ENCODE data around the gene PPM1H. TPM values are rescaled to one million over a fixed set of nuclear protein-coding genes. Genes with fewer than 3 reads are reported as not detected.

PPM1H gene
- polyA plus RNA-seq, 1 experiment = 2.3 TPM

GRCh38 chr12:62847709-62848108 is 87.2 kb downstream of the PPM1H start:
- no peak for TF ChIP-seq CTCF (IDR thresholded peaks at IDR 0.05; ENCODE audit: insufficient read depth, low read depth, low read length)
- H3K4me3 ChIP-seq (ENCODE audit: low read depth, low read length) = no peak overlapping the region
- ChIA-PET POLR2A (interaction anchor here (1.1 kb wide), 1 partner anchor 19 kb away, joined by 19 read pairs; no protein-coding TSS in a partner anchor), CTCF (interaction anchor here (0.8 to 3.0 kb wide), 9 partner anchors 9 to 221 kb away, joined by 3 to 9 read pairs (median 3); partner anchors contain the start of gene PPM1H)
- H3K27me3 ChIP-seq (ENCODE audit: control insufficient read depth, insufficient read depth, low read length) = no peaks in the 10 kb centered on the region
- DNase-seq (ENCODE audit: low read depth) = no peak
- H3K36me3 ChIP-seq (ENCODE audit: control insufficient read depth, insufficient read depth, low read length) = no peaks in the 10 kb centered on the region

GRCh38 chr12:62846491-62846890 is 88.5 kb downstream of the PPM1H start:
- ChIA-PET CTCF (interaction anchor here (3.0 kb wide), 1 partner anchor 87 kb away, joined by 9 read pairs; the partner anchor contains the start of gene PPM1H), POLR2A (interaction anchor here (0.6 kb wide), 1 partner anchor 21 kb away, joined by 10 read pairs; no protein-coding TSS in a partner anchor)
- Histone ChIP-seq H3K36me3 (ENCODE audit: control insufficient read depth, insufficient read depth, low read length) (no peaks in the 10 kb centered on the region), H3K27me3 (ENCODE audit: control insufficient read depth, insufficient read depth, low read length) (no peaks in the 10 kb centered on the region), H3K4me3 (ENCODE audit: low read depth, low read length) (no peak overlapping the region)
- no peak for DNase-seq (ENCODE audit: low read depth)
- TF ChIP-seq CTCF (IDR thresholded peaks at IDR 0.05; ENCODE audit: insufficient read depth, low read depth, low read length) = no peak

GRCh38 chr12:62844915-62845314 is 90.0 kb downstream of the PPM1H start:
- no peak for TF ChIP-seq CTCF (IDR thresholded peaks at IDR 0.05; ENCODE audit: insufficient read depth, low read depth, low read length)
- POLR2A ChIA-PET = no interaction called here
- Histone ChIP-seq H3K27me3 (ENCODE audit: control insufficient read depth, insufficient read depth, low read length) (no peaks in the 10 kb centered on the region), H3K4me3 (ENCODE audit: low read depth, low read length) (no peak overlapping the region), H3K36me3 (ENCODE audit: control insufficient read depth, insufficient read depth, low read length) (no peaks in the 10 kb centered on the region)
- DNase-seq (ENCODE audit: low read depth) = no peak
- CTCF ChIA-PET = interaction anchor here (1.2 to 1.9 kb wide), 3 partner anchors 31 to 72 kb away, joined by 3 to 8 read pairs (median 5); no protein-coding TSS in a partner anchor

GRCh38 chr12:62843716-62844115 is 91.2 kb downstream of the PPM1H start:
- Histone ChIP-seq H3K27me3 (ENCODE audit: control insufficient read depth, insufficient read depth, low read length) (no peaks in the 10 kb centered on the region), H3K36me3 (ENCODE audit: control insufficient read depth, insufficient read depth, low read length) (no peaks in the 10 kb centered on the region), H3K4me3 (ENCODE audit: low read depth, low read length) (no peak overlapping the region)
- CTCF ChIA-PET = interaction anchor here (1.6 to 1.7 kb wide), 2 partner anchors 9 to 49 kb away, joined by 3 to 5 read pairs; no protein-coding TSS in a partner anchor
- DNase-seq (ENCODE audit: low read depth) = no peak
- no peak for TF ChIP-seq CTCF (IDR thresholded peaks at IDR 0.05; ENCODE audit: insufficient read depth, low read depth, low read length)
- POLR2A ChIA-PET = no interaction called here

GRCh38 chr12:62841846-62842245 is 93.1 kb downstream of the PPM1H start:
- no peaks in the 10 kb centered on the region for H3K36me3 ChIP-seq (ENCODE audit: control insufficient read depth, insufficient read depth, low read length)

More at GRCh38 chr12:62841846-62842245, 93.1 kb downstream of the PPM1H start:
- no peak for TF ChIP-seq CTCF (IDR thresholded peaks at IDR 0.05; ENCODE audit: insufficient read depth, low read depth, low read length)
- POLR2A ChIA-PET = no interaction called here
- Histone ChIP-seq H3K27me3 (ENCODE audit: control insufficient read depth, insufficient read depth, low read length) (no peaks in the 10 kb centered on the region), H3K4me3 (ENCODE audit: low read depth, low read length) (no peak overlapping the region)
- DNase-seq (ENCODE audit: low read depth) = no peak
- CTCF ChIA-PET = no interaction called here

All from BJ (cell line).